GM12874 (cell line): ENCODE measurements around the gene LNX1.

Experiments used
- CTCF ChIP-seq: IDR thresholded peaks from 2 replicates; pipeline ENCODE4 v1.5.1; 2011; ENCODE audit warnings: low read depth, mild to moderate bottlenecking, control low read depth, low read length, moderate library complexity; ENCODE audit not compliant: insufficient read depth

The LNX1 gene

DNA sequence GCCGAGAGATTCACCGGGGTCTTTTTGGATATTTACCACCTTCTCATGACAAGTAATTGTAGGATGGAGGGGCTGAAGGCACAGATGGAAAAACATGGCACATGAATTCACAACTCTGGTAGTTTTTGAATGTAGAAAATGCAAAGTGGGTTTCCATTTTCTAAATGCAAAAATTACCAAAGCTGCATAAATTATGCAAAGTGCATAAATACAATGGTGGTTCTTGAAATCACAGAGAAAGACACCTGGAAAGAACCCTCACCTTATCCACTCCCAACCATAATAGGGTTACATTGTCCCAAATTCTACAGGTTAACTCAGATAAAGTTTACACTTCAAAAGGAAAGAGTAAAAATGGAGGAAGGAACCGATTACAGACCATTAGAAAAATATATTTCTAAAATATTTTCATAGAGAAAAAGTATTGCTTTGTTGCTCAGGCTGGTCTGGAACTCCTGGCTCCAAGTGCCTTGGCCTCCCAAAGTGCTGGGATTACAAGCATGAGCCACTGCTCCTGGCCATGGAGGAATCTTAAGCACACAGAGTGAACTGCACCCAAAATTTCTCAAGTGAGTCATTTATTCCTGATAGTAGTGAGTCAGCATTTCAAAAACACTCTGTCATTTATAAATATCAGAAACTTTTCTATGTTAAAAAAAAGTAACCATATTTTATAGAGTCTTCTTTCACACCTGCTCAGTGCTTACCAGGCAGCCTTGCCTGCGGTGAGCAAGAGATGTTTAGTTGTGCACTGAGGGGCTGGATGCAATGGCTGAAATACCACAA lies 112.4 kb downstream of the LNX1 start:
- TF ChIP-seq CTCF: no peak

DNA sequence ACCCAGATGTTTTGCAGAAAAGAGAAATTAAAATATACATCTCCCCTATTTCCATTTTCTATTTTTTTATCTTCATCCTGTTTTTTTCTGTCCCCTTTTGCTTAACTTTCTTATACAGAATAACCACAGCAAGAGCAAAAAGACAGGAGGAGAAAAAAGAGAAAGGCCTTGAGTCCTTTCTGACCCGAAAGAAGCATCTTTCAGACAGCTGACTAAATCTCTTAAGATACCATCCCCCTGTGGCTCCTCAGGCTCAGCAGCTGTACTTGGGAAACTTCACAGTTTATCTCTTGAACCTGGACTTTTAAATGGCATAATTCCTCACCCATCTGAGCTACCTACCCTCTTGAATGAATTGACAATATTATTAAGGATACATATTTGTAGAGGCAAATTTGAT lies 113.7 kb downstream of the LNX1 start:
- TF ChIP-seq CTCF: no peak

DNA sequence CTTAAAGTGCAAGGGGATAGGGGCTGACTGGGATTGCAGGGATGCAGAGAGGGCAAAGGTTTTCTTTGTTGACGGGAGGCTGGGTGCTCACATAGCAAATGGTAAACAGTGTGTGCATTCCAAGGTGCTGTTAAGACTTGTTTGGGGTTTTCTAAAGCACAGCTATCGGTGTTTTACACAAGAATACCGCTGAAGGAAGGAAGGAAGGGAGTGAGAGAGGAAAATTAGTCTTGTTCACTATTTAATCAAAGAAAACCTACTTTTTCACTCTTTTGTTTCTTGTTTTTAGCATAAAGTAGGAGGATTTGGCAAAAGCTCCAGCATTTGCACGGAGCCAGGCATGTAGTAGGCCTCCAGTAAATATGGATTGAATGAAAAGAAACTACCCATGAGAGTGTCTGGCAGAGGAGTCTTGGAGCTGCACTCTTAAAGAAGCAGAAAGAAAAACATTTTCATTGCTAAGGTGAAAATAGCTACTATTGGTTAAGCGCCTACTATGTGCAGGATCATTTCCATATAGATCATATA lies 114.2 kb downstream of the LNX1 start:
- TF ChIP-seq CTCF: no peak

GRCh38 chr4:53476232-53477037 lies 114.9 kb downstream of the LNX1 start:
- no peak for TF ChIP-seq CTCF

DNA sequence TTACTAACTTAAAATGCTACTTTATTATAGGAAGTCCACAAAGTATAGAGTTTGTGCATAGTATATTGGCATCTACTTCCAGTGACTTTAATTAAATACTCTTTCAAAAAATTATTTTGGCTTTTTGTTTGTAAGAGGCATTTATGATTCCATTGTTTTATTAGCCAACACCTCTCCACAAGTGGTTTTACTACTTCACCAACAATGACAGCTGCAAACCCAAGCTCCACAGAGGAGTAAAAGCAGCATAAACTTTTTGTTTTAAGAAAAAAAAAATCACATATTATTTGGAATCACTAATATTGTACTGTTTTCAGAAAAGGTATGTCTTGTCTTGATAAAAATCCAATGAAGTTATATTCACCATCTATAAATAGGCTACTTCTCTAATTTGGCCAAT lies 125.4 kb downstream of the LNX1 start:
- TF ChIP-seq CTCF: no peak

DNA sequence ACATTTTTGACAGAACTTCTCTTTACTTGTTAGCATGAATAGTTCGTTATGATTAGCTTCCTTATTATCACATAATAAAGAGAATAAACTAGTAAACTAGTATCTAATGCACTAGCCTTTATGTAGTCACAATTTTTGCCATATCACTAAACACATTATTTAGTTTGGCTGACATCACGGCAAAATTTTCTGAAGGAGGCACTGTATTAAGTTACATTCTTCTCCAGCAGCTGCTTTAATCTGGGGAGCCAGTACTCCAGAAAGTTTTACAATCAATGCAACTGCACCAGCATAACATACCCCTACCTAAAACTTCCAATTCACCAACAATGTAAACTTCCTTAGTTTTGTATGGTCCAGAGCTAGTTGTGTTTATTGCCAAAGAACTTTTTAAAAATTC lies 126.0 kb downstream of the LNX1 start:
- TF ChIP-seq CTCF: no peak

- TF ChIP-seq CTCF: no peak
These were observed 127.9 kb downstream of the LNX1 start for GRCh38 chr4:53463340-53463739.
